Neural progenitor cell (in vitro differentiated cells): ENCODE measurements around the gene GCN1. TPM values are rescaled to one million over a fixed set of nuclear protein-coding genes. Genes with fewer than 3 reads are reported as not detected.

ENCODE experiments used
- DNase-seq: peaks from one replicate; pipeline ENCODE4 v3.0.0-alpha.2; 2016; ENCODE audit warnings: low spot score
- H2AFZ ChIP-seq: fragments of 200-600 bp; sonication (generic); replicated peaks from 2 replicates; pipeline ENCODE4 v1.6.1; 2016; ENCODE audit warnings: antibody characterized with exemption
- H3F3A ChIP-seq: fragments of 200-600 bp; sonication (generic); 2 replicates; pipeline ENCODE4 v1.6.1; 2016; ENCODE audit warnings: antibody characterized with exemption, low read depth
- H3K27ac ChIP-seq: fragments of 200-600 bp; sonication (generic); 2 replicates; pipeline ENCODE4 v1.5.1; 2016; ENCODE audit warnings: mild to moderate bottlenecking
- H3K27me3 ChIP-seq: fragments of 200-600 bp; sonication (generic); 2 replicates; pipeline ENCODE4 v1.6.1; 2016; ENCODE audit warnings: mild to moderate bottlenecking, moderate library complexity
- H3K36me3 ChIP-seq: fragments of 200-600 bp; sonication (generic); 2 replicates; pipeline ENCODE4 v1.5.1; 2016
- H3K4me1 ChIP-seq: fragments of 200-600 bp; sonication (generic); 2 replicates; pipeline ENCODE4 v1.6.1; 2016; ENCODE audit warnings: mixed run types
- H3K4me2 ChIP-seq: fragments of 200-600 bp; sonication (generic); 2 replicates; pipeline ENCODE4 v1.6.1; 2016
- H3K4me3 ChIP-seq: fragments of 200-600 bp; sonication (generic); 2 replicates; pipeline ENCODE4 v1.5.1; 2016
- H3K79me2 ChIP-seq: fragments of 200-600 bp; sonication (generic); 2 replicates; pipeline ENCODE4 v1.6.1; 2016; ENCODE audit warnings: low read depth
- H3K9ac ChIP-seq: fragments of 200-600 bp; sonication (generic); 2 replicates; pipeline ENCODE4 v1.6.1; 2016
- H3K9me3 ChIP-seq: fragments of 200-600 bp; sonication (generic); 2 replicates; pipeline ENCODE4 v1.5.1; 2016; ENCODE audit warnings: low read depth
- H4K20me1 ChIP-seq: fragments of 200-600 bp; sonication (generic); 2 replicates; pipeline ENCODE4 v1.6.1; 2016; ENCODE audit warnings: low read depth
- H3K27ac Mint-ChIP-seq: 3 replicates; pipeline ENCODE4 v1.8.0; 2021; ENCODE audit warnings: mixed read lengths
- H3K27me3 Mint-ChIP-seq: 2 replicates; pipeline ENCODE4 v1.8.0; 2022; ENCODE audit warnings: low read depth, mild to moderate bottlenecking, inconsistent platforms, moderate library complexity, mixed read lengths; ENCODE audit not compliant: insufficient read depth
- H3K36me3 Mint-ChIP-seq: 3 replicates; pipeline ENCODE4 v1.8.0; 2021; ENCODE audit warnings: mixed read lengths
- H3K4me1 Mint-ChIP-seq: 3 replicates; pipeline ENCODE4 v1.8.0; 2021; ENCODE audit warnings: mixed read lengths
- H3K4me3 Mint-ChIP-seq: 3 replicates; pipeline ENCODE4 v1.8.0; 2021; ENCODE audit warnings: mild to moderate bottlenecking, moderate library complexity, mixed read lengths
- H3K9me3 Mint-ChIP-seq: 3 replicates; pipeline ENCODE4 v1.8.0; 2020; ENCODE audit warnings: mixed read lengths
- CTCF ChIP-seq: fragments of 200-600 bp; sonication (generic); IDR thresholded peaks from 2 replicates; pipeline ENCODE4 v1.5.1; 2017; ENCODE audit warnings: antibody characterized with exemption, mild to moderate bottlenecking
- EZH2 ChIP-seq: fragments of 200-600 bp; sonication (generic); IDR thresholded peaks from 2 replicates; pipeline ENCODE4 v1.6.1; 2017; ENCODE audit warnings: antibody characterized with exemption, mild to moderate bottlenecking, moderate library complexity
- EZH2phosphoT487 ChIP-seq: fragments of 200-600 bp; sonication (generic); IDR thresholded peaks from 2 replicates; pipeline ENCODE4 v1.6.1; 2017; ENCODE audit warnings: antibody characterized with exemption
- total RNA-seq: library from RNA; depleted of rRNA; stranded (reverse); fragments of >200 nt; gene quantifications from 2 replicates; pipeline ENCODE4 v1.2.3, GENCODE V29; 2015; ENCODE audit warnings: low replicate concordance

The GCN1 gene
- total RNA-seq, 1 donor from 2014 or later = 60.9 TPM

- no peaks in the 10 kb centered on the region for H3K9me3 ChIP-seq
- no peak overlapping the region for H2AFZ ChIP-seq
- peaks cover 17% of the 10 kb centered on the region for H3K4me1 ChIP-seq
- H3K27ac ChIP-seq = no peak overlapping the region
- H3K9me3 Mint-ChIP-seq = no peaks in the 10 kb centered on the region
- no peak overlapping the region for H3K4me3 Mint-ChIP-seq
- H3F3A ChIP-seq = peaks cover 13% of the 10 kb centered on the region
- no peak overlapping the region for H3K4me2 ChIP-seq
- peaks cover 18% of the 10 kb centered on the region for H3K4me1 Mint-ChIP-seq
- peaks cover 9% of the 10 kb centered on the region for H3K27me3 Mint-ChIP-seq
- H4K20me1 ChIP-seq = peaks cover 23% of the 10 kb centered on the region
- no peaks in the 10 kb centered on the region for H3K79me2 ChIP-seq
- TF ChIP-seq EZH2phosphoT487 (no peak), EZH2 (no peak), CTCF (no peak)
- H3K27ac Mint-ChIP-seq = peak overlapping the region; percentile 72
- no peak overlapping the region for H3K4me3 ChIP-seq
- no peaks in the 10 kb centered on the region for H3K27me3 ChIP-seq
- DNase-seq = no peak
- no peak overlapping the region for H3K9ac ChIP-seq
- no peaks in the 10 kb centered on the region for H3K36me3 ChIP-seq
- peaks cover 5% of the 10 kb centered on the region for H3K36me3 Mint-ChIP-seq
Measured at GRCh38 chr12:120220838-120221575, 26.5 kb upstream of the GCN1 start.

- H4K20me1 ChIP-seq = peaks cover 2% of the 10 kb centered on the region
- Mint-ChIP-seq H3K4me1 (peaks cover 12% of the 10 kb centered on the region), H3K27ac (no peak overlapping the region), H3K4me3 (no peak overlapping the region), H3K36me3 (peaks cover 8% of the 10 kb centered on the region), H3K27me3 (peaks cover 7% of the 10 kb centered on the region), H3K9me3 (no peaks in the 10 kb centered on the region)
- TF ChIP-seq EZH2 (no peak), CTCF (no peak), EZH2phosphoT487 (no peak)
- no peaks in the 10 kb centered on the region for H3K36me3 ChIP-seq
- no peak overlapping the region for H2AFZ ChIP-seq
- H3F3A ChIP-seq = no peaks in the 10 kb centered on the region
- H3K27me3 ChIP-seq = no peaks in the 10 kb centered on the region
- H3K9ac ChIP-seq = no peak overlapping the region
- H3K79me2 ChIP-seq = no peaks in the 10 kb centered on the region
- H3K27ac ChIP-seq = no peak overlapping the region
- DNase-seq = no peak
- H3K4me3 ChIP-seq = no peak overlapping the region
- no peaks in the 10 kb centered on the region for H3K4me1 ChIP-seq
- no peak overlapping the region for H3K4me2 ChIP-seq
- no peaks in the 10 kb centered on the region for H3K9me3 ChIP-seq
Measured at GRCh38 chr12:120218680-120219606, 24.4 kb upstream of the GCN1 start.

- Histone ChIP-seq H3K4me1 (no peaks in the 10 kb centered on the region), H3K4me3 (no peak overlapping the region), H3K4me2 (no peak overlapping the region), H3K36me3 (no peaks in the 10 kb centered on the region), H3K9me3 (no peaks in the 10 kb centered on the region), H3K9ac (no peak overlapping the region), H3K27me3 (no peaks in the 10 kb centered on the region), H4K20me1 (no peaks in the 10 kb centered on the region), H2AFZ (no peak overlapping the region), H3K27ac (peak overlapping the region; percentile 46), H3K79me2 (no peaks in the 10 kb centered on the region), H3F3A (no peaks in the 10 kb centered on the region)
- Mint-ChIP-seq H3K9me3 (no peaks in the 10 kb centered on the region), H3K4me1 (peaks cover 10% of the 10 kb centered on the region), H3K36me3 (peaks cover 3% of the 10 kb centered on the region), H3K4me3 (no peak overlapping the region), H3K27me3 (peaks cover 5% of the 10 kb centered on the region), H3K27ac (no peak overlapping the region)
- TF ChIP-seq EZH2 = no peak
- TF ChIP-seq EZH2phosphoT487 = no peak
- no peak for TF ChIP-seq CTCF
- DNase-seq = no peak
Measured at GRCh38 chr12:120216742-120217605, 22.5 kb upstream of the GCN1 start.
